H9 (cell line): ENCODE measurements around the gene ADAMTS16. TPM values are rescaled to one million over a fixed set of nuclear protein-coding genes. Genes with fewer than 3 reads are reported as not detected.

Experiments used
- DNase-seq: peaks from one replicate; pipeline ENCODE4 v3.0.0-alpha.2; 2017
- H2AFZ ChIP-seq: one replicate; pipeline ENCODE4 v1.6.1; 2013; ENCODE audit warnings: mild to moderate bottlenecking, low read length, control low read depth, moderate library complexity
- H2AK5ac ChIP-seq: 2 replicates; pipeline ENCODE4 v1.6.1; 2013; ENCODE audit warnings: low read length, control low read depth, mixed read lengths; ENCODE audit not compliant: insufficient read length
- H2BK120ac ChIP-seq: one replicate; pipeline ENCODE4 v1.6.1; 2013; ENCODE audit warnings: low read depth, mild to moderate bottlenecking, low read length, control low read depth, inconsistent platforms; ENCODE audit not compliant: poor library complexity, severe bottlenecking
- H2BK12ac ChIP-seq: 2 replicates; pipeline ENCODE4 v1.6.1; 2013; ENCODE audit warnings: low read length, control low read depth, mixed read lengths, low read depth; ENCODE audit not compliant: insufficient read length
- H2BK15ac ChIP-seq: 2 replicates; pipeline ENCODE4 v1.6.1; 2013; ENCODE audit warnings: low read depth, low read length, control low read depth
- H2BK20ac ChIP-seq: one replicate; pipeline ENCODE4 v1.6.1; 2013; ENCODE audit warnings: low read depth, mild to moderate bottlenecking, low read length, control low read depth, inconsistent platforms; ENCODE audit not compliant: poor library complexity, severe bottlenecking
- H2BK5ac ChIP-seq: 2 replicates; pipeline ENCODE4 v1.6.1; 2013; ENCODE audit warnings: low read length, control low read depth, mixed read lengths; ENCODE audit not compliant: insufficient read length
- H3K14ac ChIP-seq: 2 replicates; pipeline ENCODE4 v1.6.1; 2013; ENCODE audit warnings: low read length, control low read depth; ENCODE audit not compliant: insufficient read depth
- H3K18ac ChIP-seq: 2 replicates; pipeline ENCODE4 v1.6.1; 2013; ENCODE audit warnings: low read depth, mild to moderate bottlenecking, mixed read lengths, low read length, control low read depth; ENCODE audit not compliant: insufficient read length
- H3K23ac ChIP-seq: 2 replicates; pipeline ENCODE4 v1.6.1; 2013; ENCODE audit warnings: low read length, control low read depth, mixed read lengths, low read depth; ENCODE audit not compliant: insufficient read length
- H3K23me2 ChIP-seq: 2 replicates; pipeline ENCODE4 v1.6.1; 2013; ENCODE audit warnings: low read depth, mild to moderate bottlenecking, mixed read lengths, low read length, control low read depth; ENCODE audit not compliant: insufficient read length, poor library complexity, severe bottlenecking
- H3K27ac ChIP-seq: 2 replicates; pipeline ENCODE4 v1.5.1; 2013; ENCODE audit warnings: low read length, control low read depth, mixed read lengths, low read depth; ENCODE audit not compliant: insufficient read length
- H3K27me3 ChIP-seq: 2 replicates; pipeline ENCODE4 v1.6.1; 2013; ENCODE audit warnings: low read length, control low read depth, inconsistent platforms; ENCODE audit not compliant: insufficient read depth
- H3K4ac ChIP-seq: 2 replicates; pipeline ENCODE4 v1.6.1; 2013; ENCODE audit warnings: low read depth, mild to moderate bottlenecking, control low read depth, inconsistent platforms, low read length, moderate library complexity
- H3K4me1 ChIP-seq: 2 replicates; pipeline ENCODE4 v1.6.1; 2013; ENCODE audit warnings: low read length, control low read depth, inconsistent platforms; ENCODE audit not compliant: insufficient read depth
- H3K4me2 ChIP-seq: 2 replicates; pipeline ENCODE4 v1.6.1; 2013; ENCODE audit warnings: low read length, control low read depth, mixed read lengths; ENCODE audit not compliant: insufficient read length, insufficient read depth
- H3K56ac ChIP-seq: 2 replicates; pipeline ENCODE4 v1.6.1; 2013; ENCODE audit warnings: low read depth, mild to moderate bottlenecking, mixed read lengths, low read length, control low read depth; ENCODE audit not compliant: insufficient read length
- H3K79me1 ChIP-seq: 2 replicates; pipeline ENCODE4 v1.6.1; 2013; ENCODE audit warnings: low read depth, mild to moderate bottlenecking, moderate library complexity, low read length, control low read depth, inconsistent platforms; ENCODE audit not compliant: insufficient read depth, poor library complexity, severe bottlenecking
- H3K79me2 ChIP-seq: 2 replicates; pipeline ENCODE4 v1.6.1; 2013; ENCODE audit warnings: low read length, control low read depth, inconsistent platforms; ENCODE audit not compliant: insufficient read depth
- H3K9ac ChIP-seq: 2 replicates; pipeline ENCODE4 v1.6.1; 2013; ENCODE audit warnings: low read length, control low read depth, mixed read lengths; ENCODE audit not compliant: insufficient read length; ENCODE audit errors: extremely low read depth
- H3K9me3 ChIP-seq: one replicate; pipeline ENCODE4 v1.6.1; 2013; ENCODE audit warnings: low read depth, low read length, inconsistent platforms; ENCODE audit not compliant: control insufficient read depth
- H3T11ph ChIP-seq: one replicate; pipeline ENCODE4 v1.6.1; 2013; ENCODE audit warnings: mild to moderate bottlenecking, low read length, control low read depth, inconsistent platforms
- H4K20me1 ChIP-seq: one replicate; pipeline ENCODE4 v1.6.1; 2013; ENCODE audit not compliant: control insufficient read depth, insufficient read length, insufficient read depth
- H4K5ac ChIP-seq: 2 replicates; pipeline ENCODE4 v1.6.1; 2013; ENCODE audit warnings: low read depth, mild to moderate bottlenecking, mixed read lengths, low read length, control low read depth; ENCODE audit not compliant: insufficient read length
- H4K8ac ChIP-seq: replicated peaks from 2 replicates; pipeline ENCODE4 v1.6.1; 2013; ENCODE audit warnings: low read length, control low read depth, mixed read lengths, low read depth; ENCODE audit not compliant: insufficient read length
- H4K91ac ChIP-seq: 2 replicates; pipeline ENCODE4 v1.6.1; 2013; ENCODE audit warnings: low read depth, mild to moderate bottlenecking, moderate library complexity, mixed read lengths, low read length, control low read depth; ENCODE audit not compliant: insufficient read length
- H3K27ac Mint-ChIP-seq, 3 experiments: 2 replicates in 2 of 3; 3 replicates in 1 of 3; pipeline ENCODE4 v1.8.0; 2020 to 2021; ENCODE audit warnings: mixed read lengths in 3 of 3, mild to moderate bottlenecking in 1 of 3, moderate library complexity in 1 of 3
- H3K27me3 Mint-ChIP-seq: 2 replicates; pipeline ENCODE4 v1.8.0; 2021; ENCODE audit warnings: low read depth, mild to moderate bottlenecking, moderate library complexity, mixed read lengths
- H3K36me3 Mint-ChIP-seq, 3 experiments: 2 replicates in 2 of 3; 3 replicates in 1 of 3; pipeline ENCODE4 v1.8.0; 2020 to 2021; ENCODE audit warnings: low read depth in 3 of 3, mixed read lengths in 3 of 3; ENCODE audit not compliant: insufficient read depth in 1 of 3
- H3K4me1 Mint-ChIP-seq, 2 experiments: 2 replicates each; pipeline ENCODE4 v1.8.0; 2020; ENCODE audit warnings: mixed read lengths in 2 of 2
- H3K4me3 Mint-ChIP-seq, 2 experiments: 2 replicates in 1 of 2; 3 replicates in 1 of 2; pipeline ENCODE4 v1.8.0; 2020 to 2021; ENCODE audit warnings: mild to moderate bottlenecking in 2 of 2, mixed read lengths in 2 of 2, moderate library complexity in 1 of 2
- H3K9me3 Mint-ChIP-seq, 2 experiments: 2 replicates in 1 of 2; 3 replicates in 1 of 2; pipeline ENCODE4 v1.8.0; 2020; ENCODE audit warnings: mild to moderate bottlenecking in 2 of 2, mixed read lengths in 2 of 2, moderate library complexity in 1 of 2
- WGBS: extraction: QIAGEN DNeasy Blood & Tissue Kit; methylation state at CpG from one replicate; pipeline ENCODE4 v1.1.7; 2013; ENCODE audit warnings: missing lambda C conversion rate, low lambda C conversion rate, mixed read lengths; ENCODE audit not compliant: insufficient read length; ENCODE audit errors: extremely low coverage; 5-methylcytosine and 5-hydroxymethylcytosine counted together
- total RNA-seq: library from RNA; stranded (reverse); gene quantifications from 2 replicates; pipeline ENCODE4 v1.2.1, GENCODE V29; 2021
- TF ChIP-seq, protein P1 (sequence below): fragments of 200-600 bp; sonication (generic); conservative IDR thresholded peaks from 3 replicates; pipeline ENCODE4 v1.8.0; 2021; ENCODE audit warnings: antibody characterized with exemption, mild to moderate bottlenecking

ADAMTS16 gene
- total RNA-seq, 1 experiment from 2014 or later = 4.5 TPM

DNA sequence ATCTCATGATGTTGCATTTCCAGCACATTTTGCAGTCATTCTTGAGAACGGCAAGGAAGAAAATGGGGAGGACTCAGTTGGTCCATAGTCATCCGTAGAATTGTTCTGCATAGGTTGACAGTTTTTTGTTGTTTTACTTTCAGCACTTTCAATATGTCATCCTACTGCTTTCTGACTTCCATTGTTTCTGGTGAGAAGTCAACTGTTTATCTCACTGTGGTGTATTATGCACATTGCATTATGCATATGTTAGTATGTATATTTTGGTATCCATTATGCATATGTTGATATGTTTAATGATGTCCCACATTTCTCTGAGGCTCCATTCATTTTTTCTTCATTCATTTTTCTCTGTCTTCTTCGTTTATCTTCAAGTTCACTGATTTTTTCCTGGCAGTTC lies 10.5 kb downstream of the ADAMTS16 start:
- no peak overlapping the region for H2BK5ac ChIP-seq
- H3K9me3 ChIP-seq = peaks cover 6% of the 10 kb centered on the region
- no peak overlapping the region for H3K56ac ChIP-seq
- H3K23me2 ChIP-seq = no peaks in the 10 kb centered on the region
- no peak overlapping the region for H3K18ac ChIP-seq
- Mint-ChIP-seq H3K4me1 (no peaks in the 10 kb centered on the region; a peak in 1 of 4 replicates), H3K36me3 (peaks cover 24 to 36% (median 33%) of the 10 kb centered on the region in 3 experiments), H3K27ac (no peak overlapping the region), H3K27me3 (no peaks in the 10 kb centered on the region), H3K4me3 (no peak overlapping the region), H3K9me3 (peaks cover 16 to 19% of the 10 kb centered on the region in 2 experiments; a peak in 4 of 5 replicates)
- DNase-seq = no peak
- H3K23ac ChIP-seq = no peak overlapping the region
- H3K9ac ChIP-seq = no peak overlapping the region
- no peaks in the 10 kb centered on the region for H3K79me1 ChIP-seq
- H3K27ac ChIP-seq = no peak overlapping the region
- H3K4me2 ChIP-seq = no peak overlapping the region
- H3K14ac ChIP-seq = no peak overlapping the region
- no peak overlapping the region for H2BK120ac ChIP-seq
- TF ChIP-seq, protein P1, sequence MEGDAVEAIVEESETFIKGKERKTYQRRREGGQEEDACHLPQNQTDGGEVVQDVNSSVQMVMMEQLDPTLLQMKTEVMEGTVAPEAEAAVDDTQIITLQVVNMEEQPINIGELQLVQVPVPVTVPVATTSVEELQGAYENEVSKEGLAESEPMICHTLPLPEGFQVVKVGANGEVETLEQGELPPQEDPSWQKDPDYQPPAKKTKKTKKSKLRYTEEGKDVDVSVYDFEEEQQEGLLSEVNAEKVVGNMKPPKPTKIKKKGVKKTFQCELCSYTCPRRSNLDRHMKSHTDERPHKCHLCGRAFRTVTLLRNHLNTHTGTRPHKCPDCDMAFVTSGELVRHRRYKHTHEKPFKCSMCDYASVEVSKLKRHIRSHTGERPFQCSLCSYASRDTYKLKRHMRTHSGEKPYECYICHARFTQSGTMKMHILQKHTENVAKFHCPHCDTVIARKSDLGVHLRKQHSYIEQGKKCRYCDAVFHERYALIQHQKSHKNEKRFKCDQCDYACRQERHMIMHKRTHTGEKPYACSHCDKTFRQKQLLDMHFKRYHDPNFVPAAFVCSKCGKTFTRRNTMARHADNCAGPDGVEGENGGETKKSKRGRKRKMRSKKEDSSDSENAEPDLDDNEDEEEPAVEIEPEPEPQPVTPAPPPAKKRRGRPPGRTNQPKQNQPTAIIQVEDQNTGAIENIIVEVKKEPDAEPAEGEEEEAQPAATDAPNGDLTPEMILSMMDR = no peak
- no peak overlapping the region for H2BK20ac ChIP-seq
- no peak overlapping the region for H4K8ac ChIP-seq
- WGBS = no CpG with 5 or more reads among the region's 3 CpGs
- H4K5ac ChIP-seq = no peak overlapping the region
- no peak overlapping the region for H2BK12ac ChIP-seq
- H3T11ph ChIP-seq = no peak overlapping the region
- no peaks in the 10 kb centered on the region for H3K27me3 ChIP-seq
- H3K79me2 ChIP-seq = no peaks in the 10 kb centered on the region; the same call in 1 of the 2 replicates
- no peak overlapping the region for H2AK5ac ChIP-seq
- H4K91ac ChIP-seq = no peak overlapping the region
- H3K4ac ChIP-seq = no peak overlapping the region
- H2BK15ac ChIP-seq = no peak overlapping the region
- no peaks in the 10 kb centered on the region for H4K20me1 ChIP-seq
- H2AFZ ChIP-seq = no peak overlapping the region
- H3K4me1 ChIP-seq = no peaks in the 10 kb centered on the region
